NCI-H146 treated with DMSO at 0.1 percent for 48 hours (cell line): ENCODE measurements around the gene ST8SIA5.

Source experiments
- DNase-seq: peaks from one replicate; lab custom pipeline; 2025; ENCODE audit not compliant: unreplicated experiment; lab: John Stamatoyannopoulos, UW

Gene ST8SIA5

GRCh38 chr18:46676182-46676835 lies 80.5 kb downstream of the ST8SIA5 start:
- peak; percentile 90 for DNase-seq

- DNase-seq, result no peak
Observed at GRCh38 chr18:46675112-46675511, 81.7 kb downstream of the ST8SIA5 start.

GRCh38 chr18:46672062-46672970 lies 84.5 kb downstream of the ST8SIA5 start:
- DNase-seq, result no peak

GRCh38 chr18:46668694-46669093 lies 88.2 kb downstream of the ST8SIA5 start:
- DNase-seq, result no peak

- no peak for DNase-seq
Observed at GRCh38 chr18:46668135-46668534, 88.7 kb downstream of the ST8SIA5 start.

GRCh38 chr18:46663539-46663938 lies 93.3 kb downstream of the ST8SIA5 start:
- no peak for DNase-seq

- peak; percentile 27 for DNase-seq
Observed at GRCh38 chr18:46660957-46661749, 95.7 kb downstream of the ST8SIA5 start.

- no peak for DNase-seq
Observed at GRCh38 chr18:46659484-46659883, 97.4 kb downstream of the ST8SIA5 start.

GRCh38 chr18:46657115-46657955 lies 99.5 kb downstream of the ST8SIA5 start, which contains the start of gene LOXHD1:
Gene LOXHD1, minus strand, starts transcription at chr18:46657220. Its CDS starts 187 bp downstream, at chr18:46657033.
- no peak for DNase-seq

- DNase-seq, result no peak
Observed at GRCh38 chr18:46656326-46657114, 100.3 kb downstream of the ST8SIA5 start.

- no peak for DNase-seq
Observed at GRCh38 chr18:46652372-46652771, 104.5 kb downstream of the ST8SIA5 start.

GRCh38 chr18:46650681-46651080 lies 106.2 kb downstream of the ST8SIA5 start:
- DNase-seq, result no peak

- no peak for DNase-seq
Observed at GRCh38 chr18:46649071-46649862, 107.6 kb downstream of the ST8SIA5 start.

- DNase-seq, result no peak
Observed at GRCh38 chr18:46646468-46646867, 110.4 kb downstream of the ST8SIA5 start.

- DNase-seq, result no peak
Observed at GRCh38 chr18:46642561-46642960, 114.3 kb downstream of the ST8SIA5 start.

- DNase-seq, result no peak
Observed at GRCh38 chr18:46641917-46642316, 114.9 kb downstream of the ST8SIA5 start.

GRCh38 chr18:46639386-46639785 lies 117.5 kb downstream of the ST8SIA5 start:
- DNase-seq, result no peak

GRCh38 chr18:46636040-46636630 lies 120.7 kb downstream of the ST8SIA5 start:
- no peak for DNase-seq
